ENCODE data around the gene DNAH2. TPM values are rescaled to one million over a fixed set of nuclear protein-coding genes. Genes with fewer than 3 reads are reported as not detected.

The DNAH2 gene
- total and polyA plus RNA-seq, 11 donors, result 0.02 to 0.56 (median 0.05) TPM; not detected in 4

- DNase-seq (no peak), ATAC-seq (no peak)
- 58 to 74% (median 72%) methylated on average over 8 to 9 of the region's 9 CpGs for WGBS, 4 donors
- Histone ChIP-seq H3K27ac (no peak overlapping the region), H3K4me3 (no peak overlapping the region), H3K9me3 (no peaks in the 10 kb centered on the region), H3K36me3 (no peaks in the 10 kb centered on the region), H3K27me3 (peaks cover 0 to 53% (median 13%) of the 10 kb centered on the region in 9 donors), H3K4me1 (peaks cover 0 to 21% (median 8%) of the 10 kb centered on the region in 12 donors)
- intact Hi-C loops (cut with DNase I), result no loop called here
- TF ChIP-seq POLR2A (IDR thresholded peaks at IDR 0.05), result no peak
- no peak for TF ChIP-seq CTCF (IDR thresholded peaks at IDR 0.05)
Observed at GRCh38 chr17:7719661-7720060, 2.1 kb downstream of the DNAH2 start.

- Histone ChIP-seq H3K36me3 (no peaks in the 10 kb centered on the region), H3K27me3 (peaks cover 0 to 50% (median 13%) of the 10 kb centered on the region in 9 donors), H3K4me3 (no peak overlapping the region), H3K4me1 (peaks cover 0 to 21% (median 8%) of the 10 kb centered on the region in 12 donors), H3K9me3 (no peaks in the 10 kb centered on the region), H3K27ac (no peak overlapping the region)
- TF ChIP-seq POLR2A (IDR thresholded peaks at IDR 0.05) (no peak), CTCF (IDR thresholded peaks at IDR 0.05) (no peak)
- ATAC-seq, result no peak
- no peak for DNase-seq
- intact Hi-C loops (cut with DNase I), result no loop called here
- WGBS, 4 donors, result 50 to 59% (median 53%) methylated on average over 4 of the region's 4 CpGs
Observed at GRCh38 chr17:7720125-7720524, 2.6 kb downstream of the DNAH2 start.

GRCh38 chr17:7721612-7722011 lies 4.1 kb downstream of the DNAH2 start:
- Histone ChIP-seq H3K4me3 (no peak overlapping the region), H3K27me3 (peaks cover 0 to 35% (median 5%) of the 10 kb centered on the region in 9 donors), H3K4me1 (peaks cover 0 to 15% (median 4%) of the 10 kb centered on the region in 12 donors), H3K9me3 (no peaks in the 10 kb centered on the region), H3K36me3 (no peaks in the 10 kb centered on the region), H3K27ac (no peak overlapping the region)
- ATAC-seq (no peak), DNase-seq (no peak)
- intact Hi-C loops (cut with DNase I), result no loop called here
- TF ChIP-seq CTCF (IDR thresholded peaks at IDR 0.05) (no peak), POLR2A (IDR thresholded peaks at IDR 0.05) (no peak)
- WGBS, 4 donors, result 56 to 74% (median 63%) methylated on average over 2 of the region's 2 CpGs

DNA sequence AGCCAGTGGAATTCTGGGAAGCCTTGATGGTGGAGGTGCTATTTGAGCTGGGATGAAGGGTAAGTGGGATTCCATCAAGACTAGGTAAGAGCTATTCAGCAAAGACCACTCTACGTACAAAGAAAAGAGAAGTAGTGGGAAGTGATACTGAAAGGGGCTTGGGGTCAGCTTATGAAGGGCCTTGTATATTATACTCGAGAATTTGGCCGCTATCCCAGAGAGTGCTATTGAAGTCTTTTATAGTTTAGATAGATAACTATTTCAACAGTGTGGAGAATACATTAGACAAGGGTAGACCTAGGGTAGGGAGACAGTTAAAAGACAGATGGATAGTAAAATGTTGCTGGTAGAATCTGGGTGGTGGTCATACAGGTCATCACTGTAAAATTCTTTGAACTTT lies 10.3 kb downstream of the DNAH2 start:
- ATAC-seq, result no peak
- Histone ChIP-seq H3K27ac (no peak overlapping the region), H3K36me3 (no peaks in the 10 kb centered on the region), H3K9me3 (no peaks in the 10 kb centered on the region), H3K4me1 (no peaks in the 10 kb centered on the region), H3K27me3 (peaks cover 0 to 13% (median 3%) of the 10 kb centered on the region in 9 donors), H3K4me3 (no peak overlapping the region)
- no peak for TF ChIP-seq CTCF (IDR thresholded peaks at IDR 0.05)
- no peak for TF ChIP-seq POLR2A (IDR thresholded peaks at IDR 0.05)
- WGBS, 4 donors, result 44 to 58% (median 56%) methylated on average over 3 of the region's 3 CpGs
- DNase-seq, result no peak
- intact Hi-C loops (cut with DNase I), result no loop called here
